DND-41 (cell line): ENCODE results near the gene PRDM15.

Source experiments
- ATAC-seq: fragments of 200-7000 bp; cut with Tn5 transposase; 3 replicates; pipeline ENCODE4 v1.9.1; 2021; ENCODE audit warnings: low read depth; ENCODE audit not compliant: insufficient read depth
- DNase-seq: peaks from one replicate; pipeline ENCODE4 v3.0.0-alpha.2; 2020
- H2AFZ ChIP-seq: 2 replicates; pipeline ENCODE4 v1.6.0; 2012; ENCODE audit warnings: low read depth, low read length
- H3K27ac ChIP-seq: 2 replicates; pipeline ENCODE4 v1.5.1; 2012; ENCODE audit warnings: low read length, inconsistent platforms
- H3K27me3 ChIP-seq: fragments of 200-600 bp; sonication (generic); 2 replicates; pipeline ENCODE4 v1.6.0; 2012; ENCODE audit warnings: low read length, mild to moderate bottlenecking, inconsistent platforms; ENCODE audit not compliant: insufficient read depth, poor library complexity
- H3K36me3 ChIP-seq: 2 replicates; pipeline ENCODE4 v1.5.1; 2012; ENCODE audit warnings: low read length, inconsistent platforms; ENCODE audit not compliant: insufficient read depth
- H3K4me1 ChIP-seq: 2 replicates; pipeline ENCODE4 v1.5.1; 2012; ENCODE audit warnings: mild to moderate bottlenecking, low read length; ENCODE audit not compliant: insufficient read depth
- H3K4me2 ChIP-seq: 2 replicates; pipeline ENCODE4 v1.6.0; 2012; ENCODE audit warnings: mild to moderate bottlenecking, moderate library complexity, low read length, inconsistent platforms; ENCODE audit not compliant: insufficient read depth
- H3K4me3 ChIP-seq, 2 experiments: fragments of 200-600 bp in 1 of 2; shearing (Covaris generic) in 1 of 2; 2 replicates each; pipeline ENCODE4 v1.5.1; 2012 to 2016; ENCODE audit warnings: inconsistent platforms in 2 of 2, low read length in 2 of 2, mild to moderate bottlenecking in 2 of 2, low read depth in 1 of 2, moderate library complexity in 1 of 2
- H3K79me2 ChIP-seq: 2 replicates; pipeline ENCODE4 v1.6.0; 2012; ENCODE audit warnings: low read length, inconsistent platforms; ENCODE audit not compliant: insufficient read depth
- H3K9ac ChIP-seq: 2 replicates; pipeline ENCODE4 v1.6.0; 2012; ENCODE audit warnings: low read depth, mild to moderate bottlenecking, inconsistent platforms, low read length, moderate library complexity
- H3K9me3 ChIP-seq: 2 replicates; pipeline ENCODE4 v1.5.1; 2012; ENCODE audit warnings: low read length, moderate library complexity, mild to moderate bottlenecking, inconsistent platforms; ENCODE audit not compliant: insufficient read depth, severe bottlenecking
- H4K20me1 ChIP-seq: 2 replicates; pipeline ENCODE4 v1.6.0; 2012; ENCODE audit warnings: low read length; ENCODE audit not compliant: insufficient read depth
- EZH2 ChIP-seq: IDR thresholded peaks from 3 replicates; pipeline ENCODE4 v1.6.1; 2012; ENCODE audit warnings: borderline replicate concordance, low read depth, mild to moderate bottlenecking, moderate library complexity, low read length, inconsistent platforms; ENCODE audit not compliant: severe bottlenecking
- TF ChIP-seq, protein P1 (sequence below): IDR thresholded peaks from 2 replicates; pipeline ENCODE4 v1.5.1; 2012; ENCODE audit warnings: borderline replicate concordance, low read length, moderate library complexity, mild to moderate bottlenecking; ENCODE audit not compliant: poor library complexity, severe bottlenecking; ENCODE audit errors: extremely low read depth

The PRDM15 gene

GRCh38 chr21:41825216-41825615 lies 53.9 kb downstream of the PRDM15 start:
- Histone ChIP-seq H3K9me3 (no peaks in the 10 kb centered on the region), H3K4me1 (no peaks in the 10 kb centered on the region), H3K4me2 (no peak overlapping the region), H3K27ac (no peak overlapping the region), H3K79me2 (no peaks in the 10 kb centered on the region), H4K20me1 (peaks cover 2% of the 10 kb centered on the region; the same call in 1 of the 2 replicates), H3K9ac (no peak overlapping the region), H2AFZ (no peak overlapping the region), H3K4me3 (no peak overlapping the region), H3K27me3 (no peaks in the 10 kb centered on the region), H3K36me3 (peaks cover 85% of the 10 kb centered on the region)
- no peak for ATAC-seq
- TF ChIP-seq EZH2: no peak
- TF ChIP-seq, protein P1, sequence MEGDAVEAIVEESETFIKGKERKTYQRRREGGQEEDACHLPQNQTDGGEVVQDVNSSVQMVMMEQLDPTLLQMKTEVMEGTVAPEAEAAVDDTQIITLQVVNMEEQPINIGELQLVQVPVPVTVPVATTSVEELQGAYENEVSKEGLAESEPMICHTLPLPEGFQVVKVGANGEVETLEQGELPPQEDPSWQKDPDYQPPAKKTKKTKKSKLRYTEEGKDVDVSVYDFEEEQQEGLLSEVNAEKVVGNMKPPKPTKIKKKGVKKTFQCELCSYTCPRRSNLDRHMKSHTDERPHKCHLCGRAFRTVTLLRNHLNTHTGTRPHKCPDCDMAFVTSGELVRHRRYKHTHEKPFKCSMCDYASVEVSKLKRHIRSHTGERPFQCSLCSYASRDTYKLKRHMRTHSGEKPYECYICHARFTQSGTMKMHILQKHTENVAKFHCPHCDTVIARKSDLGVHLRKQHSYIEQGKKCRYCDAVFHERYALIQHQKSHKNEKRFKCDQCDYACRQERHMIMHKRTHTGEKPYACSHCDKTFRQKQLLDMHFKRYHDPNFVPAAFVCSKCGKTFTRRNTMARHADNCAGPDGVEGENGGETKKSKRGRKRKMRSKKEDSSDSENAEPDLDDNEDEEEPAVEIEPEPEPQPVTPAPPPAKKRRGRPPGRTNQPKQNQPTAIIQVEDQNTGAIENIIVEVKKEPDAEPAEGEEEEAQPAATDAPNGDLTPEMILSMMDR: no peak
- DNase-seq: no peak

GRCh38 chr21:41824466-41825207 lies 54.5 kb downstream of the PRDM15 start:
- no peak overlapping the region for H3K4me2 ChIP-seq
- DNase-seq: no peak
- no peaks in the 10 kb centered on the region for H3K79me2 ChIP-seq
- no peak overlapping the region for H3K4me3 ChIP-seq
- H3K9ac ChIP-seq: no peak overlapping the region
- peaks cover 2% of the 10 kb centered on the region; the same call in 1 of the 2 replicates for H4K20me1 ChIP-seq
- TF ChIP-seq, protein P1: no peak
- TF ChIP-seq EZH2: no peak
- no peaks in the 10 kb centered on the region for H3K27me3 ChIP-seq
- no peak for ATAC-seq
- no peaks in the 10 kb centered on the region for H3K4me1 ChIP-seq
- H3K27ac ChIP-seq: no peak overlapping the region
- H3K9me3 ChIP-seq: no peaks in the 10 kb centered on the region
- H2AFZ ChIP-seq: no peak overlapping the region
- H3K36me3 ChIP-seq: peaks cover 91% of the 10 kb centered on the region

DNA sequence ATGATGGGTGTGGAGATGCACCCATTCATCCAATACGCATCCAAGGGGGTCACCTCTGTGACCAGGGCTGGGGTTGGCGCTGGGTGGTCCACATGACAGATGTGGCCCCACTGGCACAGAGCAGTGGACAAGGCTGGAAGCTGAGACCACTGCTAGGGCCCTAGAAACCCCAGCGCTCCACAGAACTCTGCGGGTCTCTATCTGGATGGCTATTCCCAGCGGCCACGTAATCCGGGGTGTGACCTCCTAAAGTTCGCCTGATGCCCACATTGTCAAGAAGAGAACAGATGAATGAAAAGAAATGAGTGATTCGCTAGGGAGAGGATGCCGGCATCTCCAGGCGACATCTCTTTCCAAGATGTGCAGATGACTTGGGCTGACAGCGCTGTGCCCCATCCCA lies 55.2 kb downstream of the PRDM15 start:
- ATAC-seq (no peak), DNase-seq (no peak)
- Histone ChIP-seq H3K4me2 (no peak overlapping the region), H3K4me1 (no peaks in the 10 kb centered on the region), H3K9ac (no peak overlapping the region), H3K27me3 (no peaks in the 10 kb centered on the region), H3K79me2 (no peaks in the 10 kb centered on the region), H3K9me3 (no peaks in the 10 kb centered on the region), H3K27ac (no peak overlapping the region), H3K36me3 (peaks cover 92% of the 10 kb centered on the region), H3K4me3 (no peak overlapping the region), H4K20me1 (peaks cover under 1% of the 10 kb centered on the region; the same call in 1 of the 2 replicates), H2AFZ (no peak overlapping the region)
- TF ChIP-seq EZH2: no peak
- TF ChIP-seq, protein P1: no peak
